SK-N-SH (cell line): ENCODE results near the gene FASTK.

Experiments
- MEF2A ChIP-seq: IDR thresholded peaks from 2 replicates; pipeline ENCODE4 v1.4.0; 2012; ENCODE audit warnings: low read depth, borderline replicate concordance
- TCF12 ChIP-seq: IDR thresholded peaks from 2 replicates; pipeline ENCODE4 v1.4.0; 2012
- TF ChIP-seq, protein P1 (sequence below): fragments of 200-600 bp; sonication (generic); IDR thresholded peaks from 2 replicates; pipeline ENCODE4 v1.6.1; 2017; ENCODE audit warnings: antibody characterized with exemption, mild to moderate bottlenecking, moderate library complexity
- TF ChIP-seq, protein P2 (sequence below): fragments of 150-350 bp; IDR thresholded peaks from 2 replicates; pipeline ENCODE4 v1.6.1; 2017; ENCODE audit warnings: antibody characterized with exemption, low read length, low read depth, borderline replicate concordance
- TF ChIP-seq, protein P3 (sequence below): IDR thresholded peaks from 2 replicates; pipeline ENCODE4 v1.6.1; 2012; ENCODE audit warnings: mild to moderate bottlenecking, low read depth, low read length, moderate library complexity
- TF ChIP-seq, protein P4 (sequence below): IDR thresholded peaks from 2 replicates; pipeline ENCODE4 v1.4.0; 2012; ENCODE audit warnings: low read depth

DNA sequence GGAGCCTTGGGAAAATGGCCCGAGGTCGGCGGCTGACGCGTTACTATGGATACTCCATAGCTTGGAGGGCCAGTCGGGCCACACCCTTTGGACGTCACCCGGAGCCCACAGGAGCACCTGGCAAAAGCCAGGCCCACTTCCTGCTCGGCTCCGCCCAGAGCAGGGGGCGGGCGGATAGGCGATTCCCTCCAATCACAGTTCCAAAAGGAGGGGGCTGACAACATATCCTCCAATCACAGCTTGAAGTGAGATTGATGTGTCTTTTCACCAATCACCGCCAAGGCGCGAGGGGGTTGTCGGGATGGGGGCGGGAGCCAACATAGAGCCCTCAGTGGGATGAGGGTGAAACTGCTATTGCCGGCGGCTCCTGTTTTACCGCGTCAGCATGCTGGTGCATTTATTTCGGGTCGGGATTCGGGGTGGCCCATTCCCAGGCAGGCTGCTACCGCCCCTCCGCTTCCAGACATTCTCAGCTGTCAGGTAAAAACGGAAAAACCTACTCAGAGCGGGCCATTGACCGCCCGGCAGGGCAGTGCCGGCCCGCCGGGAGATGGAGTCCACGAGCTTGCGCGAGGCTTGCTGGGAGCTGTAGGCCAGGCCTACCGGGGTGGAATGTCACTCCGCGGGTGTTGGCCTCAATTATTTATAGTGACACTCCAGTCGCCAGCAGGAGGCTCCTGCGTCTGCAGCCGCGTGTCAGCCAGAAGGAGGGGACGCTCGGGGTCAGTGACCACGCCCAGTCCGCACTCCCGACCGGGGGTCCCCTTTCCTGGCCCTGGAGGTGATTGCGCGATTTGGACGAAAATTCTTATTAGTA, 52.3 kb downstream of the FASTK start, which contains the start of gene ABCB8:
- TF ChIP-seq, protein P1, sequence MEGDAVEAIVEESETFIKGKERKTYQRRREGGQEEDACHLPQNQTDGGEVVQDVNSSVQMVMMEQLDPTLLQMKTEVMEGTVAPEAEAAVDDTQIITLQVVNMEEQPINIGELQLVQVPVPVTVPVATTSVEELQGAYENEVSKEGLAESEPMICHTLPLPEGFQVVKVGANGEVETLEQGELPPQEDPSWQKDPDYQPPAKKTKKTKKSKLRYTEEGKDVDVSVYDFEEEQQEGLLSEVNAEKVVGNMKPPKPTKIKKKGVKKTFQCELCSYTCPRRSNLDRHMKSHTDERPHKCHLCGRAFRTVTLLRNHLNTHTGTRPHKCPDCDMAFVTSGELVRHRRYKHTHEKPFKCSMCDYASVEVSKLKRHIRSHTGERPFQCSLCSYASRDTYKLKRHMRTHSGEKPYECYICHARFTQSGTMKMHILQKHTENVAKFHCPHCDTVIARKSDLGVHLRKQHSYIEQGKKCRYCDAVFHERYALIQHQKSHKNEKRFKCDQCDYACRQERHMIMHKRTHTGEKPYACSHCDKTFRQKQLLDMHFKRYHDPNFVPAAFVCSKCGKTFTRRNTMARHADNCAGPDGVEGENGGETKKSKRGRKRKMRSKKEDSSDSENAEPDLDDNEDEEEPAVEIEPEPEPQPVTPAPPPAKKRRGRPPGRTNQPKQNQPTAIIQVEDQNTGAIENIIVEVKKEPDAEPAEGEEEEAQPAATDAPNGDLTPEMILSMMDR, result peak; percentile 59
- TF ChIP-seq, protein P2, sequence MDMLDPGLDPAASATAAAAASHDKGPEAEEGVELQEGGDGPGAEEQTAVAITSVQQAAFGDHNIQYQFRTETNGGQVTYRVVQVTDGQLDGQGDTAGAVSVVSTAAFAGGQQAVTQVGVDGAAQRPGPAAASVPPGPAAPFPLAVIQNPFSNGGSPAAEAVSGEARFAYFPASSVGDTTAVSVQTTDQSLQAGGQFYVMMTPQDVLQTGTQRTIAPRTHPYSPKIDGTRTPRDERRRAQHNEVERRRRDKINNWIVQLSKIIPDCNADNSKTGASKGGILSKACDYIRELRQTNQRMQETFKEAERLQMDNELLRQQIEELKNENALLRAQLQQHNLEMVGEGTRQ, result no peak
- TF ChIP-seq, protein P3, sequence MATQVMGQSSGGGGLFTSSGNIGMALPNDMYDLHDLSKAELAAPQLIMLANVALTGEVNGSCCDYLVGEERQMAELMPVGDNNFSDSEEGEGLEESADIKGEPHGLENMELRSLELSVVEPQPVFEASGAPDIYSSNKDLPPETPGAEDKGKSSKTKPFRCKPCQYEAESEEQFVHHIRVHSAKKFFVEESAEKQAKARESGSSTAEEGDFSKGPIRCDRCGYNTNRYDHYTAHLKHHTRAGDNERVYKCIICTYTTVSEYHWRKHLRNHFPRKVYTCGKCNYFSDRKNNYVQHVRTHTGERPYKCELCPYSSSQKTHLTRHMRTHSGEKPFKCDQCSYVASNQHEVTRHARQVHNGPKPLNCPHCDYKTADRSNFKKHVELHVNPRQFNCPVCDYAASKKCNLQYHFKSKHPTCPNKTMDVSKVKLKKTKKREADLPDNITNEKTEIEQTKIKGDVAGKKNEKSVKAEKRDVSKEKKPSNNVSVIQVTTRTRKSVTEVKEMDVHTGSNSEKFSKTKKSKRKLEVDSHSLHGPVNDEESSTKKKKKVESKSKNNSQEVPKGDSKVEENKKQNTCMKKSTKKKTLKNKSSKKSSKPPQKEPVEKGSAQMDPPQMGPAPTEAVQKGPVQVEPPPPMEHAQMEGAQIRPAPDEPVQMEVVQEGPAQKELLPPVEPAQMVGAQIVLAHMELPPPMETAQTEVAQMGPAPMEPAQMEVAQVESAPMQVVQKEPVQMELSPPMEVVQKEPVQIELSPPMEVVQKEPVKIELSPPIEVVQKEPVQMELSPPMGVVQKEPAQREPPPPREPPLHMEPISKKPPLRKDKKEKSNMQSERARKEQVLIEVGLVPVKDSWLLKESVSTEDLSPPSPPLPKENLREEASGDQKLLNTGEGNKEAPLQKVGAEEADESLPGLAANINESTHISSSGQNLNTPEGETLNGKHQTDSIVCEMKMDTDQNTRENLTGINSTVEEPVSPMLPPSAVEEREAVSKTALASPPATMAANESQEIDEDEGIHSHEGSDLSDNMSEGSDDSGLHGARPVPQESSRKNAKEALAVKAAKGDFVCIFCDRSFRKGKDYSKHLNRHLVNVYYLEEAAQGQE, result no peak; the same call in 1 of the 2 replicates
- TF ChIP-seq, protein P4, sequence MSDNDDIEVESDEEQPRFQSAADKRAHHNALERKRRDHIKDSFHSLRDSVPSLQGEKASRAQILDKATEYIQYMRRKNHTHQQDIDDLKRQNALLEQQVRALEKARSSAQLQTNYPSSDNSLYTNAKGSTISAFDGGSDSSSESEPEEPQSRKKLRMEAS, result peak; percentile 94
- TF ChIP-seq MEF2A (no peak), TCF12 (no peak; the same call in 1 of the 2 replicates)
